GM12891 (cell line): Measurements from ENCODE around the gene C14orf119.

Experiments
- POLR2A ChIP-seq: IDR thresholded peaks from 2 replicates; pipeline ENCODE4 v1.6.1; 2011; ENCODE audit warnings: low read depth, low read length, control low read depth
- POLR2AphosphoS5 ChIP-seq: IDR thresholded peaks from 2 replicates; pipeline ENCODE4 v1.6.1; 2011; ENCODE audit warnings: low read depth, low read length, control low read depth
- POU2F2 ChIP-seq: IDR thresholded peaks from 2 replicates; pipeline ENCODE4 v1.6.1; 2011; ENCODE audit warnings: low read depth, mild to moderate bottlenecking, control low read depth, low read length, moderate library complexity
- TAF1 ChIP-seq: IDR thresholded peaks from 2 replicates; pipeline ENCODE4 v1.6.1; 2011; ENCODE audit warnings: low read depth, low read length, control low read depth

DNA sequence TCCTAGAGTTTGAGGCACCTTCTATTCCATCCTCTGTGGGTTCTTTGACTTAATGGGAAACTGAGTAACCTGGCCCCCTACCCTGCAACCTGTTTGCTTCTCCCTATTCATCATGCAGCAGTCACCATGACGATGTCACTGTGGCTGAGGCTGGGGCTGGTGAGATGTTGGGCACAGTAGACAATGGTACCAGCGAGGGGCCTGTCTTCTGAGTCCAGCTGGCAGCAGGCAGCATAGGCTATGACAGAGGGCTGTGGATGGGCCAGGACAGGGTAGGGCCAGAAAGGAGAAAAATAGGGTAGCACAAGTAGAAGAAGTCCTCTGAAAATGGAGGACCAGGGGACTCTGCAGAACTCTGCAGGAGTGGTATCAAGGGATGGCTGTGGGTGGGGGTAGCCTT lies 7.5 kb downstream of the C14orf119 start:
- TF ChIP-seq POLR2A (no peak), POLR2AphosphoS5 (no peak), TAF1 (no peak), POU2F2 (no peak)
